H1 (cell line): Measurements from ENCODE around the gene RUNX1. TPM values are rescaled to one million over a fixed set of nuclear protein-coding genes. Genes with fewer than 3 reads are reported as not detected.

ENCODE experiments used
- BCL11A ChIP-seq, 2 experiments: IDR thresholded peaks; one replicate each; pipeline ENCODE4 v1.6.1; 2011; ENCODE audit warnings: low read depth in 2 of 2, low read length in 2 of 2, mild to moderate bottlenecking in 2 of 2
- CEBPB ChIP-seq: IDR thresholded peaks from 2 replicates; pipeline ENCODE4 v1.6.1; 2012; ENCODE audit warnings: low read depth, low read length
- SAP30 ChIP-seq: fragments of 300-600 bp; sonication (generic); IDR thresholded peaks from 2 replicates; pipeline ENCODE4 v1.7.1; 2012; ENCODE audit warnings: low read length, moderate library complexity, mild to moderate bottlenecking, inconsistent platforms; ENCODE audit not compliant: insufficient read depth, insufficient replicate concordance
- SP4 ChIP-seq: IDR thresholded peaks from 2 replicates; pipeline ENCODE4 v1.6.1; 2012; ENCODE audit warnings: low read length, inconsistent platforms
- YY1 ChIP-seq: IDR thresholded peaks from 2 replicates; pipeline ENCODE4 v1.6.1; 2011; ENCODE audit warnings: low read depth, mild to moderate bottlenecking, low read length
- polyA plus RNA-seq, 7 experiments: library from polyadenylated mRNA; depleted of rRNA in 3 of 7; stranded (reverse) in 5 of 7; unstranded in 2 of 7; fragments of >200 nt in 5 of 7; fragments of 200-250 nt in 2 of 7; gene quantifications; 1 replicate in 5 of 7; 2 replicates in 1 of 7; 4 replicates in 1 of 7; pipeline versions ENCODE4 v1.2.1 to v1.2.3, GENCODE V29; 2011 to 2013; ENCODE audit warnings: missing spikeins in 2 of 7, mixed read lengths in 2 of 7
- total RNA-seq: library from RNA; stranded (reverse); fragmentation: NEBNext Ultra II Directional; extraction: Animal tissue kit (Norgen Biotek cat#: 25700); gene quantifications from 2 replicates; pipeline ENCODE4 v1.2.1, GENCODE V29; 2021

RUNX1 gene
- total and polyA plus RNA-seq, 2 of the 8 experiments (the other 6 are each of a cell fraction or from before 2014, with no cell fraction given): 0.20 to 0.60 TPM

- TF ChIP-seq CEBPB (no peak), SAP30 (no peak), BCL11A (IDR thresholded peaks at IDR 0.05; ENCODE audit: low read depth in 2 of 2, low read length in 2 of 2) (no peak), SP4 (no peak), YY1 (no peak)
- TF ChIP-seq, all 59 proteins: peak for 0
Measured at GRCh38 chr21:34743831-34744230, 305.3 kb downstream of the RUNX1 start (continued).
